HCT116 (cell line): ENCODE measurements around the gene INPP5J. TPM values are rescaled to one million over a fixed set of nuclear protein-coding genes. Genes with fewer than 3 reads are reported as not detected.

Source experiments
- ATAC-seq: fragments of 200-7000 bp; cut with Tn5 transposase; 2 replicates; pipeline ENCODE4 v1.9.1; 2020; ENCODE audit warnings: mild to moderate bottlenecking, moderate library complexity
- BruUV-seq: library from RNA; stranded (reverse); fragments of 400-500 nt; replicated peaks from 2 replicates; lab custom pipeline; 2021; lab: Mats Ljungman, UMichigan
- CTCF ChIA-PET: fragments of 300-600 bp; sonication (Branson Sonifier 250); formaldehyde crosslinking; loops from one replicate; lab custom pipeline; 2021; ENCODE audit warnings: antibody characterized with exemption; lab: Charles Lee
- POLR2A ChIA-PET: fragments of 300-600, 350-600 bp; sonication (Branson Sonifier 250); formaldehyde crosslinking; loops from one replicate; lab custom pipeline; 2021; ENCODE audit warnings: antibody characterized with exemption; lab: Charles Lee
- RAD21 ChIA-PET, 2 experiments: fragments of 300-600 bp; sonication (Branson Sonifier 250); formaldehyde crosslinking; loops; one replicate each; lab custom pipeline; 2023; ENCODE audit warnings: low total read pairs in 2 of 2; ENCODE audit not compliant: uncharacterized antibody in 2 of 2, unreplicated experiment in 2 of 2, low non-redundant PET in 1 of 2; lab: Charles Lee
- DNase-seq: peaks from one replicate; pipeline ENCODE4 v3.0.0-alpha.2; 2010; ENCODE audit warnings: low read depth, low spot score
- H2AFZ ChIP-seq: fragments of 200-600 bp; shearing (Covaris generic), sonication (generic); 2 replicates; pipeline ENCODE4 v1.6.1; 2017; ENCODE audit warnings: low read depth, mixed run types, mixed read lengths, antibody characterized with exemption, low read length; ENCODE audit not compliant: poor library complexity, severe bottlenecking
- H3K27ac ChIP-seq: 2 replicates; pipeline ENCODE4 v1.5.1; 2012; ENCODE audit warnings: low read depth, low read length
- H3K27me3 ChIP-seq: fragments of 200-600 bp; sonication (generic); 2 replicates; pipeline ENCODE4 v1.6.1; 2016; ENCODE audit warnings: mixed run types, low read length, mixed read lengths; ENCODE audit not compliant: insufficient read depth
- H3K36me3 ChIP-seq, 2 experiments: fragments of 200-500 bp in 1 of 2; fragments of 200-600 bp in 1 of 2; sonication (Bioruptor generic) in 1 of 2; sonication (generic) in 1 of 2; 2 replicates each; pipeline versions ENCODE4 v1.5.1 to v1.6.1; 2014 to 2016; ENCODE audit warnings: low read length in 2 of 2, inconsistent platforms in 1 of 2, mixed read lengths in 1 of 2, mixed run types in 1 of 2; ENCODE audit not compliant: insufficient read depth in 2 of 2, control insufficient read depth in 1 of 2
- H3K4me1 ChIP-seq, 2 experiments: fragments of 200-600 bp in 1 of 2; sonication (generic) in 1 of 2; 2 replicates each; pipeline versions ENCODE4 v1.5.1 to v1.6.1; 2012 to 2017; ENCODE audit warnings: low read length in 2 of 2, inconsistent platforms in 1 of 2, mild to moderate bottlenecking in 1 of 2, mixed read lengths in 1 of 2, mixed run types in 1 of 2, moderate library complexity in 1 of 2; ENCODE audit not compliant: insufficient read depth in 2 of 2, control insufficient read depth in 1 of 2
- H3K4me2 ChIP-seq: fragments of 200-600 bp; sonication (generic); 2 replicates; pipeline ENCODE4 v1.6.1; 2017; ENCODE audit warnings: mixed run types, low read length, mixed read lengths
- H3K4me3 ChIP-seq, 2 experiments: fragments of 200-600 bp in 1 of 2; sonication (generic) in 1 of 2; replicated peaks in 1 of 2; 2 replicates each; pipeline ENCODE4 v1.5.1; 2011 to 2016; ENCODE audit warnings: low read length in 2 of 2, control low read depth in 1 of 2, low read depth in 1 of 2, mild to moderate bottlenecking in 1 of 2, mixed read lengths in 1 of 2, mixed run types in 1 of 2
- H3K79me2 ChIP-seq: fragments of 200-600 bp; sonication (generic); 2 replicates; pipeline ENCODE4 v1.6.1; 2017; ENCODE audit warnings: mild to moderate bottlenecking, mixed run types, low read length, moderate library complexity, mixed read lengths; ENCODE audit not compliant: insufficient read depth
- H3K9ac ChIP-seq: fragments of 200-600 bp; sonication (generic); 2 replicates; pipeline ENCODE4 v1.6.1; 2016; ENCODE audit warnings: low read length, mixed read lengths
- H3K9me2 ChIP-seq: fragments of 200-600 bp; sonication (generic), shearing (Covaris generic); 2 replicates; pipeline ENCODE4 v1.6.1; 2017; ENCODE audit warnings: mixed run types, mild to moderate bottlenecking, moderate library complexity; ENCODE audit not compliant: insufficient read depth
- H3K9me3 ChIP-seq, 2 experiments: fragments of 200-500 bp in 1 of 2; fragments of 200-600 bp in 1 of 2; sonication (Bioruptor generic) in 1 of 2; sonication (generic) in 1 of 2; 2 replicates each; pipeline ENCODE4 v1.6.1; 2014 to 2017; ENCODE audit warnings: low read length in 2 of 2, mixed read lengths in 2 of 2, inconsistent platforms in 1 of 2, low read depth in 1 of 2, mild to moderate bottlenecking in 1 of 2, mixed run types in 1 of 2, moderate library complexity in 1 of 2; ENCODE audit not compliant: control insufficient read depth in 1 of 2, insufficient read depth in 1 of 2
- H4K20me1 ChIP-seq: fragments of 200-600 bp; sonication (generic), shearing (Covaris generic); 2 replicates; pipeline ENCODE4 v1.6.1; 2017; ENCODE audit warnings: mixed run types, mild to moderate bottlenecking, moderate library complexity; ENCODE audit not compliant: insufficient read depth
- EZH2phosphoT487 ChIP-seq: fragments of 200-600 bp; IDR thresholded peaks from 2 replicates; pipeline ENCODE4 v1.6.1; 2018; ENCODE audit warnings: antibody characterized with exemption, borderline replicate concordance
- SIN3A ChIP-seq: IDR thresholded peaks from 2 replicates; pipeline ENCODE4 v1.6.1; 2012; ENCODE audit warnings: low read depth
- intact Hi-C: fragments of 100-400 bp; cut with micrococcal nuclease; formaldehyde crosslinking; loops from 2 replicates; pipeline ENCODE4 v1.10.0; 2022
- total RNA-seq: library from RNA; stranded (reverse); gene quantifications from one replicate; pipeline ENCODE4 v1.2.1, GENCODE V29; 2021; ENCODE audit not compliant: unreplicated experiment
- TF ChIP-seq, protein P1 (sequence below), 3 experiments: fragments of 200-600 bp in 1 of 3; sonication (generic) in 1 of 3; IDR thresholded peaks in 2 of 3; conservative IDR thresholded peaks in 1 of 3; 2 replicates each; pipeline ENCODE4 v1.5.1; 2012 to 2017; ENCODE audit warnings: low read depth in 2 of 3, low read length in 2 of 3, antibody characterized with exemption in 1 of 3, borderline replicate concordance in 1 of 3, control low read depth in 1 of 3, mild to moderate bottlenecking in 1 of 3, mixed read lengths in 1 of 3, mixed run types in 1 of 3, moderate library complexity in 1 of 3; ENCODE audit not compliant: insufficient read depth in 1 of 3

The INPP5J gene
- total RNA-seq, 1 experiment from 2014 or later = 8.9 TPM

DNA sequence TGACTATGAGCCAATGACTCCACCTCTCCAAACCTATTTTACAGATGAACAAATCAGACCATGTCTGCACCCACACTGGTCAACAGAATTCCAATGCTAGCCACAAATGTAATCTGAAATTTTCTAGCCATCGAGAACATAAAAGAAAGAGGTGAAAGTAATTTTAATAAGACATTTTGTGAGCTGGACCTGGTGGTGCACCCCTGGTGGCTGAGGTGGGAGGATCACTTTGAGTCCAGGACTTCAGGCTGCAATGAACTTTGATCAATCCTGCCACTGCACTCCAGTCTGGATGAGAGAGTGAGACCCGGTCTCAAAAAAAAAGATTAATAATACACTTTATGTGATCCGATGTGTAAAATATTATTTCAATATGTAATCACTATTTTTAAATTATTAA lies 27.8 kb downstream of the INPP5J start:
- no peaks in the 10 kb centered on the region for H3K9me3 ChIP-seq
- no TSS peak for BruUV-seq
- H3K4me2 ChIP-seq = no peak overlapping the region
- CTCF ChIA-PET = interaction anchor here (0.7 to 3.8 kb wide), 5 partner anchors 12 to 80 kb away, joined by 3 to 57 read pairs (median 3); partner anchors contain the start of gene SELENOM
- no peak overlapping the region for H3K9ac ChIP-seq
- no peak overlapping the region for H3K4me3 ChIP-seq
- H3K36me3 ChIP-seq = no peaks in the 10 kb centered on the region
- H4K20me1 ChIP-seq = no peaks in the 10 kb centered on the region
- H2AFZ ChIP-seq = peak overlapping the region; percentile 32
- RAD21 ChIA-PET = interaction anchor here in 1 of 2 experiments (0.7 kb wide), 1 partner anchor 43 kb away, joined by 6 read pairs; the partner anchor contains the start of gene SELENOM
- H3K4me1 ChIP-seq = peaks cover 0 to 7% of the 10 kb centered on the region in 2 experiments; a peak in 1 of 4 replicates
- no peak for TF ChIP-seq SIN3A
- TF ChIP-seq, protein P1, sequence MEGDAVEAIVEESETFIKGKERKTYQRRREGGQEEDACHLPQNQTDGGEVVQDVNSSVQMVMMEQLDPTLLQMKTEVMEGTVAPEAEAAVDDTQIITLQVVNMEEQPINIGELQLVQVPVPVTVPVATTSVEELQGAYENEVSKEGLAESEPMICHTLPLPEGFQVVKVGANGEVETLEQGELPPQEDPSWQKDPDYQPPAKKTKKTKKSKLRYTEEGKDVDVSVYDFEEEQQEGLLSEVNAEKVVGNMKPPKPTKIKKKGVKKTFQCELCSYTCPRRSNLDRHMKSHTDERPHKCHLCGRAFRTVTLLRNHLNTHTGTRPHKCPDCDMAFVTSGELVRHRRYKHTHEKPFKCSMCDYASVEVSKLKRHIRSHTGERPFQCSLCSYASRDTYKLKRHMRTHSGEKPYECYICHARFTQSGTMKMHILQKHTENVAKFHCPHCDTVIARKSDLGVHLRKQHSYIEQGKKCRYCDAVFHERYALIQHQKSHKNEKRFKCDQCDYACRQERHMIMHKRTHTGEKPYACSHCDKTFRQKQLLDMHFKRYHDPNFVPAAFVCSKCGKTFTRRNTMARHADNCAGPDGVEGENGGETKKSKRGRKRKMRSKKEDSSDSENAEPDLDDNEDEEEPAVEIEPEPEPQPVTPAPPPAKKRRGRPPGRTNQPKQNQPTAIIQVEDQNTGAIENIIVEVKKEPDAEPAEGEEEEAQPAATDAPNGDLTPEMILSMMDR (IDR thresholded peaks at IDR 0.05 in 2 of 3, conservative IDR thresholded peaks at IDR 0.05 in 1 of 3; ENCODE audit: borderline replicate concordance in 1 of 3, insufficient read depth in 1 of 3, low read depth in 2 of 3, low read length in 2 of 3) = peak in 2 of 3 experiments; percentile 57 to 60; a peak in 4 of 6 replicates
- no peak overlapping the region for H3K27ac ChIP-seq
- POLR2A ChIA-PET = interaction anchor here (2.3 kb wide), 1 partner anchor 43 kb away, joined by 8 read pairs; the partner anchor contains the start of gene SELENOM
- no peaks in the 10 kb centered on the region for H3K79me2 ChIP-seq
- intact Hi-C loops = no loop called here
- no peaks in the 10 kb centered on the region for H3K9me2 ChIP-seq
- no peaks in the 10 kb centered on the region for H3K27me3 ChIP-seq
- peak; percentile 68 for ATAC-seq
- DNase-seq = no peak

DNA sequence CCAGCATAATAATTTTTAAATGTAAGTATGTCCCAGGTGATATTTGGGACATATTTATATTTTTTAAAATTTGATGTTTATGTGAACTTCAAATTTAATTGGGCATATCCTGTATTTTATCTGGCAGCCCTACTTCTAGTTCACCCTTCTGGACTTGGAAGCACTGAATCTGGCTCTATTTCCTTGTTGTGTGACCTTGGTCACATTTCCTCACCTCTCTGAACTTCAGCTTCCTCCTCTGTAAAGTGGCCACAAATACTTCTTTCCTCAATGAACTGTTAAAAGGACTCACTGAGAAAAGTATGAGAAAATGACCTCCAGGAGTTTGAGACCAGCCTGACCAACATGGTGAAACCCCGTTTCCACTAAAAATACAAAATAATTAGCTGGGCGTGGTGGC lies 29.1 kb downstream of the INPP5J start:
- TF ChIP-seq EZH2phosphoT487 = no peak
- ChIA-PET CTCF (no interaction called here), RAD21 (no interaction called here), POLR2A (no interaction called here)
- H3K4me1 ChIP-seq = peaks cover 0 to 7% of the 10 kb centered on the region in 2 experiments; a peak in 1 of 4 replicates
- no peak overlapping the region for H3K27ac ChIP-seq
- H4K20me1 ChIP-seq = no peaks in the 10 kb centered on the region
- H3K79me2 ChIP-seq = no peaks in the 10 kb centered on the region
- no peaks in the 10 kb centered on the region for H3K9me3 ChIP-seq
- H3K9me2 ChIP-seq = no peaks in the 10 kb centered on the region
- H3K4me2 ChIP-seq = no peak overlapping the region
- intact Hi-C loops = no loop called here
- H3K9ac ChIP-seq = no peak overlapping the region
- no peak overlapping the region for H2AFZ ChIP-seq
- no TSS peak for BruUV-seq
- no peaks in the 10 kb centered on the region for H3K36me3 ChIP-seq
- no peak overlapping the region for H3K4me3 ChIP-seq
- DNase-seq (no peak), ATAC-seq (no peak)
- H3K27me3 ChIP-seq = no peaks in the 10 kb centered on the region
